ENCODE results near the gene KRT6A.

The KRT6A gene

DNA sequence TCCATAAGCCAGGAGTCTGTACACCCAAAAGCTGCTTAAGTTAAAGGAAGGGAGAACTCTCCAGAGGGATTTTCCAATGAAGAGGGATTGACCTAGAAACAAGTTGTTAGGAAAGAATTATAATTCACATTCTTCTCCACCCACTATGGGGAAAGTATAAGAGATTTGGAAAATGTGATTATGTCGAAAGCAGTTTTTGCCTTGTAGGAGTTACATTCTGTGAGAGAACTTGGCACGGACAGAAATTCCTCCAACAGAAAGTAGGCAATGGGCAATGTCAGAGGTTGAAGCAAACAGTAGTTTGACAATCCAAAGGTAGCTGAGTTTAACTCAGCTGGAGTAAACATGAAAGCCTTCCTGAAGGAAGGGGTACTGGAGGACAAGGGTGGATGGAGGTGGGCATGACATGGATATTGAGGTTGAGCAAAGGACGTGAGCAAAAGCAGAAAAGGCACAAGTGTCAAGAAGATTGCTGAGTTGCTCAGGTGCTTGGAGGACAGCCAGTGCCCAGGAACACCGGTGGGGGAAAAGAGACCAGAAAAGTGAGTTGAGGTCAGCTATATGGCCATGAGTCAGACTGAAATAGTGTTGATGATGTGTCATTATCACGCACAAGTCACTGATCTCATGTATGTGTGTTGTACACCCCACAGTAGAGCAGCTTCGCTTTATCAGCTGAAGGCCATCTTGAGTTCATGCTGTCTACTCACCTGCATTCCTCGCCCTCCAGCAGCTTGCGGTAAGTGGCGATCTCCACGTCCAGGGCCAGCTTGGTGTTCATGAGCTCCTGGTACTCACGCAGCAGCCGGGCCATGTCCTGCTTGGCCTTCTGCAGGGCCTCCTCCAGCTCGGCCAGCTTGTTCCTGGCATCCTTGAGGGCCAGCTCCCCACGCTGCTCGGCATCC is 23.1 kb upstream of the KRT6A start:
- no peak for ATAC-seq
- no peak for TF ChIP-seq ESRRG (CRISPR knock-in tag; IDR thresholded peaks at IDR 0.05)
- TF ChIP-seq, protein P1, sequence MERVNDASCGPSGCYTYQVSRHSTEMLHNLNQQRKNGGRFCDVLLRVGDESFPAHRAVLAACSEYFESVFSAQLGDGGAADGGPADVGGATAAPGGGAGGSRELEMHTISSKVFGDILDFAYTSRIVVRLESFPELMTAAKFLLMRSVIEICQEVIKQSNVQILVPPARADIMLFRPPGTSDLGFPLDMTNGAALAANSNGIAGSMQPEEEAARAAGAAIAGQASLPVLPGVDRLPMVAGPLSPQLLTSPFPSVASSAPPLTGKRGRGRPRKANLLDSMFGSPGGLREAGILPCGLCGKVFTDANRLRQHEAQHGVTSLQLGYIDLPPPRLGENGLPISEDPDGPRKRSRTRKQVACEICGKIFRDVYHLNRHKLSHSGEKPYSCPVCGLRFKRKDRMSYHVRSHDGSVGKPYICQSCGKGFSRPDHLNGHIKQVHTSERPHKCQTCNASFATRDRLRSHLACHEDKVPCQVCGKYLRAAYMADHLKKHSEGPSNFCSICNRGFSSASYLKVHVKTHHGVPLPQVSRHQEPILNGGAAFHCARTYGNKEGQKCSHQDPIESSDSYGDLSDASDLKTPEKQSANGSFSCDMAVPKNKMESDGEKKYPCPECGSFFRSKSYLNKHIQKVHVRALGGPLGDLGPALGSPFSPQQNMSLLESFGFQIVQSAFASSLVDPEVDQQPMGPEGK (CRISPR knock-in tag; IDR thresholded peaks at IDR 0.05; ENCODE audit: borderline replicate concordance) = no peak
- TF ChIP-seq SNAI2 (CRISPR knock-in tag; IDR thresholded peaks at IDR 0.05) = no peak
- no peak for TF ChIP-seq ZNF70 (CRISPR knock-in tag; IDR thresholded peaks at IDR 0.05)
- no peak for TF ChIP-seq ZNF8 (CRISPR knock-in tag; IDR thresholded peaks at IDR 0.05)
- no peak for TF ChIP-seq ZFP30 (CRISPR knock-in tag; IDR thresholded peaks at IDR 0.05)
- no peak for TF ChIP-seq TCF4 (CRISPR knock-in tag; IDR thresholded peaks at IDR 0.05; ENCODE audit: borderline replicate concordance)
- no peak for TF ChIP-seq ZC3H10 (CRISPR knock-in tag; IDR thresholded peaks at IDR 0.05)
- no peak for TF ChIP-seq CSRNP3 (CRISPR knock-in tag; IDR thresholded peaks at IDR 0.05)
- TF ChIP-seq CSDC2 (CRISPR knock-in tag; IDR thresholded peaks at IDR 0.05) = no peak
- TF ChIP-seq TSHZ2 (CRISPR knock-in tag; IDR thresholded peaks at IDR 0.05) = no peak
- no peak for TF ChIP-seq RARB (CRISPR knock-in tag; IDR thresholded peaks at IDR 0.05)
- no peak for TF ChIP-seq ISL1 (CRISPR knock-in tag; IDR thresholded peaks at IDR 0.05)
- TF ChIP-seq PPARA (CRISPR knock-in tag; IDR thresholded peaks at IDR 0.05; ENCODE audit: borderline replicate concordance) = no peak

DNA sequence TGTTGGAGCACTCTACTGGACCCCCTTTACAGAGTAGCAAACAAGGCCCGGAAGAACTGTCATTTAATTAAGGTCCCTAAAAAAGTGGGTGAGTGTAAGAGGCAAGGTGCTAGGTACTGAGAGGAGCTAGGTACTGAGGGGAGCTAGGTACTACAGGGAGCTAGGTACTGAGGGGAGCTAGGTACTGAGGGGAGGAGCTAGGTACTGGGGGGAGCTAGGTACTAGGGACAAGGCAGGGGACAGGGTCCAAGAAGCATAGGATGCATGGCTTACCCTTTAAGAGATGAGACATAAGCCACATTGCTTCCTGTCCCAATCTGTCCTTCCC is 22.2 kb upstream of the KRT6A start:
- no peak for ATAC-seq
- TF ChIP-seq, protein P1 (CRISPR knock-in tag; IDR thresholded peaks at IDR 0.05; ENCODE audit: borderline replicate concordance) = no peak
- TF ChIP-seq, protein P2, sequence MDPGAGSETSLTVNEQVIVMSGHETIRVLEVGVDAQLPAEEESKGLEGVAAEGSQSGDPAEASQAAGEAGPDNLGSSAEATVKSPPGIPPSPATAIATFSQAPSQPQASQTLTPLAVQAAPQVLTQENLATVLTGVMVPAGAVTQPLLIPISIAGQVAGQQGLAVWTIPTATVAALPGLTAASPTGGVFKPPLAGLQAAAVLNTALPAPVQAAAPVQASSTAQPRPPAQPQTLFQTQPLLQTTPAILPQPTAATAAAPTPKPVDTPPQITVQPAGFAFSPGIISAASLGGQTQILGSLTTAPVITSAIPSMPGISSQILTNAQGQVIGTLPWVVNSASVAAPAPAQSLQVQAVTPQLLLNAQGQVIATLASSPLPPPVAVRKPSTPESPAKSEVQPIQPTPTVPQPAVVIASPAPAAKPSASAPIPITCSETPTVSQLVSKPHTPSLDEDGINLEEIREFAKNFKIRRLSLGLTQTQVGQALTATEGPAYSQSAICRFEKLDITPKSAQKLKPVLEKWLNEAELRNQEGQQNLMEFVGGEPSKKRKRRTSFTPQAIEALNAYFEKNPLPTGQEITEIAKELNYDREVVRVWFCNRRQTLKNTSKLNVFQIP (CRISPR knock-in tag; IDR thresholded peaks at IDR 0.05; ENCODE audit: borderline replicate concordance, low read depth) = no peak
- TF ChIP-seq ZNF565 (CRISPR knock-in tag; conservative IDR thresholded peaks at IDR 0.05; ENCODE audit: low read depth) (no peak), TOX (CRISPR knock-in tag; IDR thresholded peaks at IDR 0.05; ENCODE audit: borderline replicate concordance) (no peak), PPARA (CRISPR knock-in tag; IDR thresholded peaks at IDR 0.05; ENCODE audit: borderline replicate concordance) (no peak), SNAI2 (CRISPR knock-in tag; IDR thresholded peaks at IDR 0.05) (no peak), ZNF70 (CRISPR knock-in tag; IDR thresholded peaks at IDR 0.05) (no peak), OSR1 (CRISPR knock-in tag; IDR thresholded peaks at IDR 0.05) (no peak), RARB (CRISPR knock-in tag; IDR thresholded peaks at IDR 0.05) (no peak), GLIS3 (CRISPR knock-in tag; IDR thresholded peaks at IDR 0.05) (no peak), CSDC2 (CRISPR knock-in tag; IDR thresholded peaks at IDR 0.05) (no peak), CSRNP3 (CRISPR knock-in tag; IDR thresholded peaks at IDR 0.05) (no peak), BACH2 (CRISPR knock-in tag; IDR thresholded peaks at IDR 0.05; ENCODE audit: borderline replicate concordance) (no peak), ZFP30 (CRISPR knock-in tag; IDR thresholded peaks at IDR 0.05) (no peak)
